GM12801 (cell line): ENCODE results near the gene TLE3.

Source experiments
- TF ChIP-seq, protein P1 (sequence below): IDR thresholded peaks from one replicate; pipeline ENCODE4 v1.5.1; 2011; ENCODE audit warnings: control low read depth; ENCODE audit not compliant: insufficient read length; ENCODE audit errors: extremely low read depth

Gene TLE3

GRCh38 chr15:70012895-70013294 lies 84.8 kb downstream of the TLE3 start:
- TF ChIP-seq, protein P1, sequence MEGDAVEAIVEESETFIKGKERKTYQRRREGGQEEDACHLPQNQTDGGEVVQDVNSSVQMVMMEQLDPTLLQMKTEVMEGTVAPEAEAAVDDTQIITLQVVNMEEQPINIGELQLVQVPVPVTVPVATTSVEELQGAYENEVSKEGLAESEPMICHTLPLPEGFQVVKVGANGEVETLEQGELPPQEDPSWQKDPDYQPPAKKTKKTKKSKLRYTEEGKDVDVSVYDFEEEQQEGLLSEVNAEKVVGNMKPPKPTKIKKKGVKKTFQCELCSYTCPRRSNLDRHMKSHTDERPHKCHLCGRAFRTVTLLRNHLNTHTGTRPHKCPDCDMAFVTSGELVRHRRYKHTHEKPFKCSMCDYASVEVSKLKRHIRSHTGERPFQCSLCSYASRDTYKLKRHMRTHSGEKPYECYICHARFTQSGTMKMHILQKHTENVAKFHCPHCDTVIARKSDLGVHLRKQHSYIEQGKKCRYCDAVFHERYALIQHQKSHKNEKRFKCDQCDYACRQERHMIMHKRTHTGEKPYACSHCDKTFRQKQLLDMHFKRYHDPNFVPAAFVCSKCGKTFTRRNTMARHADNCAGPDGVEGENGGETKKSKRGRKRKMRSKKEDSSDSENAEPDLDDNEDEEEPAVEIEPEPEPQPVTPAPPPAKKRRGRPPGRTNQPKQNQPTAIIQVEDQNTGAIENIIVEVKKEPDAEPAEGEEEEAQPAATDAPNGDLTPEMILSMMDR: no peak

- TF ChIP-seq, protein P1: no peak
Measured at GRCh38 chr15:70008697-70009290, 88.9 kb downstream of the TLE3 start.

DNA sequence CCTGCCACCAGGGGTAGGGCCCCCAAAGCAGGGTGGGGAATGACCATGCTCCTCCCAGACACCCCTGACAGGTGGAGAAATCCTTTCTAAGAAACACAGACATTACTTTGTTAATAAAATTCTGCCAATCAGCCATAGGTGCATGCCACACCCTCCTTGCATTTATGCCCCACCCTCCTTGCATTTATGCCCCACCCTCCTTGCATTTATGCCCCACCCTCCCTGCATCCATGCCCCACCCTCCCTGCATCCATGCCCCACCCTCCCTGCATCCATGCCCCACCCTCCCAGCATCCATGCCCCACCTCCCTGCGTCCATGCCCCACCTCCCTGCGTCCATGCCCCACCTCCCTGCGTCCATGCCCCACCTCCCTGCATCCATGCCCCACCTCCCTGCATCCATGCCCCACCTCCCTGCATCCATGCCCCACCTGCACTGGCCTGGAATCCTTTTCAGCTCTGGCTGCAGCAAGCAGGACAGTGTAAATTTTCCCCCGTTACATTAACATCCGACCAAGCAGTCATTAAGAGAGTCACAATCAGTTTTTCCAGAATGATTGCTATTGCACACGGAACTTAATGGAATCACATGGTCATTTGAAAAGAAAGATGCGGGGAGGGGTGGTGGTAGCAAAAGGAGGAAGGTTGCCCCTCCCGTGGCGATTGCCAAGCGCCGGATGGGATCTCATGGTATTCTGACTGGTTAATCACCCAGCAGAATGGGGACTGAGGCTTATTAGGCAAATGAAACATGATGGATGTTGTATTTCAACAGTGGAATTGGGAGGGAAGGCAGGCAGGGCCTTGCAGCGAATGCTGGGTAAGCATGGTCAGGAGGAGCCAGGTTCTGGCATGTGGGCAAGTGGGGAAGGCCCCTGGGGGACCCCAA lies 91.2 kb downstream of the TLE3 start:
- TF ChIP-seq, protein P1: no peak

- TF ChIP-seq, protein P1: no peak
Measured at GRCh38 chr15:70004826-70005225, 92.9 kb downstream of the TLE3 start.

GRCh38 chr15:70002897-70003296 lies 94.8 kb downstream of the TLE3 start:
- TF ChIP-seq, protein P1: no peak

DNA sequence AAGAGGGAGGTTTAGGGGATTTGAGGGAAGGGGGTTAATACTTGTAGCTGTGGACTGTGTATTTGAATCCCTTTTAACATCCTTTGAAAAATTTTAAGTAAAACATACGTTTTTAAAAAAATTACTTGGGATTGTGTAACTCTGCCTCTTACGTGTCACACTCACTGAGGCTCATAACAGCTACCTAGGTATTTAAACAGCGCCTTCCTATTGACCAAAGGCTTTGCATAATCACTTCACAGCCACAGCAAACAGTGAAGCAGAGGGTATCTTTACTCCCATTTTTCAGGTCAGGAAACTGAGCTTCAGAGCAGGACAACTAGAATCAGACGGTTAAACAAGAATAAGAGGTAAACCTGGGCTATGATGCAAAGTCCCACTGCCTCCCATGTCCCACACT lies 95.9 kb downstream of the TLE3 start:
- TF ChIP-seq, protein P1: no peak

DNA sequence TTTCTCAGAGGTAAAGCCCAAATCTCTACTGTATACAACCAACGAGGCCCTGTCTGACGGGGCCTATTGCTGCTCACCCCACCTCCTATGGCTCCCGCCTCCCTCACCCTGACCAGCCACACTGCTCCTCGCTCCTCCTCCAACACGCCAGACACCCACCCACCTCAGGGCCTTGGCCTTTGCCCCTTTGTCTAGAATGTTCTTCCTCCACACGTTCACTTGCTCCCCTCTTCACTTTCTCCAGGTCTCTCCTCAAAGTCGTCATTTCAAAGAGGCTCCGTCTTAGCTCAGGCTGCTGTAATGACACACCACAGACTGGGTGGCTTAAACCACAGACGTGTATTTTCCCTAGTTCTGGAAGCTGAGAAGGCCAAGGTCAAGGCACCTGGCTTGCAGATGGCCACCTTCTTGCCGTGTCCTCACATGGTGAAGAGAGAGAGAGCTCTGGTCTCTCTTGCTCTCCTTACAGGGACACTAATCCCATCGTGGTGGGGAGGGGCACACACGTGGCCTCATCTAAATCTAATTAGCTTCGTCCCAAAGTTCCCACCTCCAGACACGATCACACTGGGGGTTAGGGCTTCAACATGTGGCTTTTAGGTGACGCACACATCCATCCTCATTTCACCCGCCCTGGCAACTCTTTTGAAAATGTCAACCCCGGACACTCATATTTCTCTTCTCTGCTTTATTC lies 98.2 kb downstream of the TLE3 start:
- TF ChIP-seq, protein P1: no peak
